ENCODE results near the gene GALNT10. TPM values are rescaled to one million over a fixed set of nuclear protein-coding genes. Genes with fewer than 3 reads are reported as not detected.

The GALNT10 gene
- total RNA-seq, 1 donor, result 13.5 TPM

DNA sequence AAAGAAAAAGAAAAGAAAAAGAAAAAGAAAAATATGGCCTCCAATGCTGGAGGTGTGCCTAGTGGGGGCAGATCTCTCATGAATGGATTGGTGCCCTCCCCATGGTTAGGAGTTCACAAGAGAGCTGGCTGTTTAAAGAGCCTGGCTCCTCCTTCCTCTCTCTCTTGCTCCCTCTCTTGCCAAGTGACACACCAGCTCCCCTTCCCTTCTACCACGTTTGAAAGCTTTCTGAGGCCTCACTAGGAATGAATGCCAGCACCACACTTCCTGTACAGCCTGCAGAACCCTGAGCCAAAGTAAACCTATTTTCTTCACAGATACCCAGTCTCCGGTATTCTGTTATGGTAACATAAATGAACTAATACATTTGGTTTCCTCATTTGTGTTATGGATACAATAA lies 14.4 kb upstream of the GALNT10 start:
- no peak for DNase-seq (ENCODE audit: low read depth in 2 of 3, low spot score in 2 of 3)

DNA sequence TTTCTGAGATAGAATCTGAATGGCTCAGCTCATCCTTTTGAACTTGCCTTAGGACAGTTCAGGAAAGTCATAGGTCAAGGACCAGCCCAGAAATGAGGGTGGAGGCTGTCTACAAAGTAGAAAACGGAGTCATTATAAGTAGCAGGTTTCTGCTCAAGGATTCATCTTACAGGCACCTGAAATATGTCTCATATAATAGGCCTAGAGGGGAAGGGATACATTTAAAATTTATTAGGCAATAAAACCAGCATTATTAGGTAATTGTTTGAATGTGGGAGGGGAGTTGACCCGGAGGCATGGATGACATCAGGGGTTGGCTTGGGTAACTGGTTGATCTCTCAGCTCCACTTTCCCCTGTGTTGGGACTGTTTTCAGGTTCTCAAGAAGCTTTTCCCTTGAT lies 11.9 kb upstream of the GALNT10 start:
- no peak for DNase-seq (ENCODE audit: low read depth in 2 of 3, low spot score in 2 of 3)

DNA sequence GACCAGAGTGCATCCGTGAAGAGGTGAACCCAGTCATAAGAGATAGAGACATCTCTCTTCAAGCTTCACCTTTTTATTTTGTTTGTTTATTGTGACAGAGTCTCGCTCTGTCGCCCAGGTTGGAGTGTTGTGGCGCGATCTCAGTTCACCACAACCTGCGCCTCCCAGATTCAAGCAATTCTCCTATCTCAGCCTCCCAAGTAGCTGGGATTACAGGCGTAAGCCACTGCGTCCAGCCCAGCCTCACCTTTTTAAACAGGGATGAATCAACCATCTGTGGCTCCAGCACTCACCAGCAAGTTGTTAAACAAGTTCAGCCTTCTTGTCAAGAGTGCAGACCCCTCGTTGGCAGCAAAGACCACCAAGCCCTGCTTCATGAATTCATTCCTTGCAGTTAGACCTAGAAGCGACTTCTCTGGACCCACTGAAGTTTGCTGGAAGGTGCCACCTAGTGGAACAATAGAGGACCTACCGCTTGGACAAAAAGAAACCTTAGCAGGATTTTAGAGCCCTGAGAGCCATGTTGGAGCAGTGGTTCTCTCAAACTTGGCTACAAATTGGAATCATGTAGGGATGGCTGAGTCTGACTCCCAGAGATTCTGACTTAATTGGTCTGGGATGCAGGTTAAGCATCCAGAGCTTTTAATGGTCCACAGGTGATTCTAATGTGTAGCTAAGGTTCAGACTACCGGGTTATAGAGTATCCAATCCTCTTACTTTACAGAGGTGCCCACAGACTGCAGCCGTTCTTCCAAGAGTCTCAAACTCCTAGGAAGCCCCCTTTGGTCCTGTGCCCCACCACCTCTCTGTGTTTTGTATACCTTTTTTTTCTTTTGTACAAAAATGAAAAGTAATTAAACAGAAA lies 10.5 kb upstream of the GALNT10 start:
- peak in 2 of 3 donors; percentile 42 to 69 for DNase-seq (ENCODE audit: low read depth in 2 of 3, low spot score in 2 of 3)

DNA sequence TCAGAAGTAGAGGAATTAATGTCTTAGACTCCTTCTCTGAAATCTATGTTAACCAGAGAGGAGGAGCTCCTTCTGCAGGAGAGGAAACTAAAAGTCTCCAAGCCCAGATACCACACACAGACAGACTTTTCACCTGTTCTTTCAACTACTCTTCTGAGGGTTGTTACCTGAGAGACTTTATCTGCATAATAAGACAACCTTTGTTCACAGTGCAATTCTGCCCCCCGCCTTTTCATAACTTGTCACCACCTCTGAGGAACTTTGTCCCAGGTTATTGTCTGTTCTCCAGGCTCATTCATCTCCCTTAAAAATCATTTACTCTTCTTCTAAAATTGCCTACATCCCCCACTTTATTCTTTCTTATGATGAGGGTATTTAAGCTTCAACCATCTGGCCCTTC lies 9.4 kb upstream of the GALNT10 start:
- no peak for DNase-seq (ENCODE audit: low read depth in 2 of 3, low spot score in 2 of 3)

DNA sequence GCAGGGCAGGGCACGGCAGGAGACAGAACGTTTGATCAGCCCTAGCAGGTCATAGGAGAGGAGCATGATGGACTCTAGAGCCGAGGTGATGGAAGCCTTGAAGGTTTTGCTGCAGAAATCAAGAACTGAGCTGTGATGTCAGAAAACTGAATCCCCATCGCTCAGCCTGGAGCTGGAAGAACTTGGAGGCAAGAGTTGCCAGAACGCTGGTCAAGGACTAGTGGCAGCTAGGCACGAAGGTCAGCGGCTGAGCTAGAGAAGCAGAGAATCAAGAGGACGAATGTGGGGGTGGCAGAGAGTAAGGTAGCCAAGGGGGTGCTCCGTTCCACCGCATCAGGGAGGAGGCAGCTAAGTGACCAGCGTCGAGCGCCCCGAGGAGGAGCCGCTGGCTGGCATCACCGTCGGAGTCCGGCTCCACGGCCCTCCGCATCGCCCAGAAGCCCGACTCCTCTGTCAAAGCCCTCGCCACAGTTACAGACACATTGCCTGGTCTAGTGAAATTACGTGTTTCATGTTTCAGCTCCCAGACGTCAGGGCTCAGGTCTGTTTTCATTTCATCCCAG lies 1.2 kb upstream of the GALNT10 start:
- DNase-seq (ENCODE audit: low read depth in 2 of 3, low spot score in 2 of 3), result no peak

DNA sequence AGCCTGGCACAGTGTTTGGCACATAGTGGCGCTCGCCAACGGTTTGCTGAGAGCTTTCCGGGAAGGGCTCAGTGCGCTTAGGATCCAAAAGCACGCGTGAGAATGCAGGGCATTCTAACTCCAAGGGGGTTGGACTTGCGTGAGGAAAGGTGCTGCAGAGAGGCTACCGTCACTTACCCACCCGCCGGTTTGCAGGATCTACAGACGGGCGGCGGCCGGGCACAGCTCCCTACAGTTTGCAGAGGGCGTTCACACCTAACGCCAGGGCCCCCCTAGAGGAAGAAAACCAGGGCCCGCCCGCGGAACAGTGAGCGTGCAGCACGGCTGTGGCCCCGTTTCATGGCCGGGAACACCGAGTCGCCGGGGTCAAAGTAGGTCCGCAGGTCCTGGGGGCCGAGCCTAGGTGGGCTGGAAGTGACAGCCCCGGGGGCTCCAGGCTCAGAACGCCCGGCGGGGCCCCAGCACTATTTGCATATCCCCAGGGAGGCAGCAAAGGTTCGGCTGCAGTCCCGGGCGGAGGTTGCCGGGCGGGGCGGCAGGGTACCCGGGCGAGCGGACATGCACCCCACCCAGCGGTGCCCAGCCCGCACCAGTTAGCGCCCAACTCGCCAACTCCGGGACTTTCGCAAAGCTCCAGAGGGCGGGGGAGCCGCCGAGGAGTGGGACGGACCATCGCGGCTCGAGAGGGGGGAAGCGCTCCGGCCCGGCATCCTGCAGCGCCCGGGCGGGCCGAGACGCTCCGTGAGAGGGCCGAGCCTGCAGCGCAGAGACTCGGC lies 526 bp upstream of the GALNT10 start:
- peak; percentile 62 to 85 (median 83) for DNase-seq (ENCODE audit: low read depth in 2 of 3, low spot score in 2 of 3)

DNA sequence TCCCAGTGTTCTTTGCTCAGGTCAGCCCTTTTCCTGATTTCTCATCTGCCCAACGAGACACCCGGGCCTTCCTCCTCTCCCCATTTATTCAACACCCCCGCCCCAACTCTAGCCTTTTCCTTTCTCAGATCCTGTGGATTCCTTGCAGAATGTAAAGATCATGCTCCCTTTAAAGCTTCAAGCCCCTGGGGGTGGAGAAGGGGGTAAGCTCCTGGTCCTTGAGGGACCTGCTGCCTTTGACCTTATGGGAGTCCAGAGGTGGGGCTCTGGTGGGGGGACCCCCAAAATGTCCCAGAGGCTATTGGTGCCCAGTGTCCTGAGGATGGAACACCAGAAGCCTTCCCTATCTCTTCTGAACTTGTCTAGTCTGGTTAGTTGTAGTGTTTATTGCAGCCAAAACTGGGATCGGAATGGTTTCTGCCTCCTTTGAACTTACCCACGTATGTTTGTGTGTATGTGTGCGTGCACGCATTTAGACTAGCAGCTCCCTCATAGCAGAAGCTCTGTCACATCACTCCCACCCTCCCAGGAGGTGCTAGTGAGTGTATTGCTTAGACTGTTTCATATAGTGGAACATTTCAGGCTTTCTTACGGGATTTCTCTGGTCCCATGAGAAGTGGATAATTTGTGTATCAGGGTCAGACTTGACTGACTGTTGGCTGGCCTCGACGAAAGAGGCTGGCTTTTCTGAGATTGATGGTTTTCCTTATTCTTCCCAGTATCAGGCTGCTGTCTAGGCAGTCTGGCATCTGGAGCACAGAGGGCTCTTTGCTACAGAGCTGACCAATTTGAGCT lies 1.1 kb downstream of the GALNT10 start:
- peak in 1 of 3 donors; percentile 28 for DNase-seq (ENCODE audit: low read depth in 2 of 3, low spot score in 2 of 3)

DNA sequence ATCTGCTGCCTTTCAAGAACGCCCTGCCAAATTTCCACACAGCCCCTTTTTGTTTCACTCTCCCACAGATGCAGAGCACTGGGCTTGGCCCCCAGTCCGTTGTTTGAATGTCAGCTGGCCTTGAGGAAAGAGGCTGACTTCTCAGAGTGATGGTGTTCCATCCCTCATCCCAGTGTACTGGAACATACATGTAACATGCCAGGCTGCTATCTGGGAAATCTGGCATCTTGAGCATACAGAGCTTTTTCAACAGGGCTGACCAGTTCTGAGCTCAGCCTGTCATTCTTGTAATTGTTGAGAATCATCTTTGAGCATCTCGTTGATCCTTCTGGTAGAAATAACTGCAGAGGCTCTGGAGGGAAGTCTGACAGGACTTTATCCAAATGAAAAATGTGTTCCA lies 2.8 kb downstream of the GALNT10 start:
- DNase-seq (ENCODE audit: low read depth in 2 of 3, low spot score in 2 of 3), result no peak

DNA sequence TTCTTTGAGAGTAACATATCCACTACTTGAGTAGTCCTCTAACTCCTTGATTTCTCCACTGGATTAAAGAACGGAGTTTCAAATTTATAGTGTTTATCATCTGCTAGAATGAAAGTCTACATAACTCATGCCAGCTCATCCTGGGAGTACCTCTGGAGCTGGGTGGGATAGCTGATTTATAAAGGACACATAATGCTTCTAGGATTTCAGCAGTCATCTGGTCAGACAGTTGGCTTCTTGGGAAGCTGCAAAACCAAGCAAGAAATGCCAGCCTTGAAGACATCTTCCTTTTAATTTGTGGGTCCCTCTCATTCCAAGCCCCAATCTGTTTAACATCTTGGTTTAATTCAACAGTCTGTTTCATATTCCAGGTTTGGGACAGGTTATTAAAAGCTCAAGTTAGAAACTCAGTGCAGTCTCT lies 3.2 kb downstream of the GALNT10 start:
- DNase-seq (ENCODE audit: low read depth in 2 of 3, low spot score in 2 of 3), result no peak

DNA sequence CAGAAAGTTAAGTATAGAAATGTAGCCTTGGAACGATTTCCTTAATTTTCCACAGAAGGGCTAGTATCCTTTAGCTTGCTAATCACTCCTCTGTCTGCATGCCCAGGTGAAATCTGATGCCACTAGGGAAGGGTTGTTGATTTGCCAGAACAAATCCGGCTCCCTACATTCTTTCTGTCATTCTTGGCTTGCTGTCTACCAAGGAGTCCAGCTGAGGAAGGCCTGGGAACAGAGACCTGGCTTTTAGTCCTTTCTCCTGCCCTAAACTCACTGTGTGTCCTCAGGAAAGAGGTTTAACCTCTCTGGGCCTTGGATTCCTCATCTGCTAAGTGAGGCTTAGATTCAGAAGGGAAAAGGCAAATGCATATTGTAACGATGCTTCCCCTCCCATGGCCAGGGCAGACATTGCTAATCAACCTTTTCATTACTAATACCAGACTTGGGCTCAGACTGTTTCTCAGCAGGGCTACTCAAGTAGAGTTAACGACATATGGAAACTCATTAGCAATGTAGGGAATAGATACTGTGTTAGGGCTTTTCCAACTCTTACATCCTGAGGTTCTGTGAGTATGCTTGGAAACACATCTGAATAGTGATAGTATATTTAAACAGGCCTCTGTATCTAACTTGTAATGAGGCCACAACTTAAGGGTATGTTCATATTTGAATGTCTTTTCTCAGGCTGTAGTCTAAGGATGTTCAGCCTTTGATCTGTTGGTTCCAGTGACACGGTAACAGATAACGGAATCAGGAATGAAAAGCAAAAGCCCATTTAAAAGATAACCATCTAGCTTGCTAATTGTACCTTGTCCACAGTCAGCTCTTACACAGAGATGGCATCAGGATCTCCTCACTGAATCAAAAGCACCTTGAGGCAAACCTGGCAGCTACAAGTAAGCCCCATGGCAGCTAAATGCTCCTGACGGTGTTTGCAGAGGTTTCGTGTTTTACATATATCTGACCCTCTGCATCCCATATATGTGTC lies 4.1 kb downstream of the GALNT10 start:
- DNase-seq (ENCODE audit: low read depth in 2 of 3, low spot score in 2 of 3), result no peak

DNA sequence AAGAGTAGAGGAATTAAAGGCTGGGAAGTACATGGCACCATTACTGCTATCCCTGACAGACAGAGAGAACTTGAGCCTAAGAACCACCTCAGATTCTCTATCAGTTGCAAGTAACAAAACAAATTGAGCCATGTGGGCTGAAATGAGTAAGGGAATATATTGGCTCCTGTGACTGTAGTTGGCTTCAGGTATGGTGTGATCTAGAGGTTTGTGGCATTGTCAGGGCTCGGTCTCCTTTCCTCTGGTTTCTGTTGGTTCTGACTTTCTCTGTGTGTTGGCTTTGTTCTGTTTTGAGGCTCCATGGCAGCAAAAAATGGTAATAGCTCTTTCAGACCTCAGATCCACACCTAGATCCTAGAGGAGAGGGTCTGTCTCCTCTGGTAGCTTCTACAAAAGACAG lies 5.7 kb downstream of the GALNT10 start:
- no peak for DNase-seq (ENCODE audit: low read depth in 2 of 3, low spot score in 2 of 3)

DNA sequence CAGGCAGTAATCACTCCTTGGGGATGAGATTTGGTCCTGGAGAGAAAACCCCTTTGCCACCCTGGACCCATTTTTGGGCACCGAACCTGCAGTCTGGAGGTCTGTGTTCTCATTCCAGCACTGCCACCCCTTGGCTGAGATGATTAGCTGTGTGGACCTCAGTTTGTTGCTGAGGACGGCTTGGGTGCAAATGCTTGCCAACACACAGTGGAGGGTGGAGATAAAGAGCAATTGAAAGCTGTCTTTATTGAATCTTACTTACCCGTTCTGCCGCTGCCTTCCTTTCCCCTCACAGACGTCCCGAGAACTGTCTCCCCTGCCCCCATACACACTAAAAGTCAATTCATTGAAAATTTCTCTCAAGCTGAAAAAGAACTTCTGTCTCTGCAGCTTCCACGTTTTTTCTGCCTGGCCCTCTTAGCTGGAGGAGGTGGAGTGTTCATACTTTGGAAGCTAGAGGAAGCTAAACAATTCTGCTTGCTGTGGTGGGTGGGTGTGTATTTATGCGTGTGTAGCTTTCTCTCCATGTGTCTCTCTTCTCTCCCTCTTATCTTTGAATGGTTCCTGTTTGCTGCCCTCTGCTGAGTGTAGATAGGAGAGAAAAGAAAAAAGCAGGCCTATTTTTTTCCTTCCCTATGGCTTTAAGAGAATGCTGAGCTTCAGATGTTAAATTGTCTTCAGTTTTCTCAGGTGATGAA lies 6.6 kb downstream of the GALNT10 start:
- DNase-seq (ENCODE audit: low read depth in 2 of 3, low spot score in 2 of 3), result peak in 2 of 3 donors; percentile 69 to 88

DNA sequence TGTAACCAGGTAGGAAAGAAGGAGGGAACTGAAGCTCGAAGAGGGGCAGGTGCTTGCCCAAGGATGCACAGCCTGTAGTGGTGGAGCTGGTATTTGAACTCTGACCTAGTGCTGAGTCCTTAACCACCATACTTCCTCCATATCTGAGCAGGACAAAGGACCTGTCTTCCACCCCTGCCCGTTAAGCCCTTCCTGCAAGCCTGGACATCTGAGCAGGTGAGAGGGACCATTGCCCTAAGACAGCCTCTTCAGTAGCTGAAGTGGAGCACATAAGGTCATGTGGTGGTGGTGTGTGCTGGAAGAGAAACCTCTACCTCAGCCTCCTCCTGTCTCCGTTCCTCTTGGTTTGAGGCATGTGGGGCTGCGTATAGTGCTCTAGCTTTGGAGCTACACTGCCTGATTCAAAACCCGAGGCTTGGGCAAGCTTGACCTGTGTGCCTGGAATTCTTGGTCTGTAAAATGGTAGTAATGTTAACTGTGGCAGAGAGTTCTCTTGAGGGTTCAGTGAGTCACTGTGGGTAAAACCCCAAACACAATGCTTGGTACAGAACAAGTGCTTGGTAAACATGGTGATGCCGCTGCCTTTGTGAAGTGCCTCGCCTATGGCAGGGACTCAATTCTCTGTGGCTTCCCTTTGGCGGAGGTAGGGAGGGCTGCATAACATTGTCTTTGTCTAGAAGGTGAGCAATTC lies 7.4 kb downstream of the GALNT10 start:
- DNase-seq (ENCODE audit: low read depth in 2 of 3, low spot score in 2 of 3), result peak in 1 of 3 donors; percentile 29

DNA sequence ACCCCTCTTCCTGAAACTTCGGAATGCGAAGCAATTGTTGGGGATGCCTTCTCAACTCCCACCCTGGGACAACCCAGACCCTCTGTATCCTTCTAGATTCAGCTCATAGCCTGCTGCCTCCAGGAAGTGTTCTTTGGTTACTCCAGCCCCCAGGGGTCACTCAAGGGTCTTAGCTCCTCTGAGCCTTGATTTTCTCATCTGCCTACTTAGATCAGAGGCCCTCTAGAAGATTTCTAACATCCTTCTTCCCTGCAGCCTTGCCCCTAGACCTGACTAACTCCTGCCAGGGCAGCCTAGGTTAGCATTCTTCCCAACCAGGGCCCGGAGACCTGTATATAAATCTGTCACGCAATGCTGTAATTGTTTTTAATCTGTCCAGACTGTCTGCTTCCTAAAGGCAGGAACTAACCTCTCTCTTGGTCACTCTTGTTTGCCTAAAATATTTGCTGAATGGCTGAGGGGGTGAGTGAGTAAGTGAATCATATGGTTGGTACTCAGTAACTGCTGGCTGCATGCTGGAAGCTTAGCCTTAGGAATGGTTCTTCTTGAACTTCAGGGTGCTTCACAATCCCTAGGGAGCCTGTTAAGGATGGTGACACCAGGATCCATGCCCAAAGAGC lies 8.2 kb downstream of the GALNT10 start:
- no peak for DNase-seq (ENCODE audit: low read depth in 2 of 3, low spot score in 2 of 3)

DNA sequence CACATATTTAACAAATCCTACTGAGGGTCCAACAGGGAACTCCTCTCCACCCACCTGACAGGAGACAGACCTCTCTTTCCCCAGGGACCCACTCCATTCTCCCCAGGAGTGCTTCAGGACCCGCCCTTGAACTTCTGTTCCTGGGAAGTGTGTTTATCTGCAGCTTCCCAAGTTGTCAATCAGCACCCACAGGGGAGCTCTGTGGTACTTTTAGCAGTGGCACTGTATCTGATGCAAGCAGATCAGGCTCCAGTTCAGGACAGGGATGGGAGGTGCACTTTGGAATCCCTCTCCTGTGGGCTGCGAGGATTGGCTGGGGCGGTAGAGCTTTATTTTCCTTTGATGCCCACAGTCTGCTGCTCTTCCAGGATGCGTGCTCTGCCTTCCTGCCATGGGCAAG lies 8.7 kb downstream of the GALNT10 start:
- no peak for DNase-seq (ENCODE audit: low read depth in 2 of 3, low spot score in 2 of 3)

DNA sequence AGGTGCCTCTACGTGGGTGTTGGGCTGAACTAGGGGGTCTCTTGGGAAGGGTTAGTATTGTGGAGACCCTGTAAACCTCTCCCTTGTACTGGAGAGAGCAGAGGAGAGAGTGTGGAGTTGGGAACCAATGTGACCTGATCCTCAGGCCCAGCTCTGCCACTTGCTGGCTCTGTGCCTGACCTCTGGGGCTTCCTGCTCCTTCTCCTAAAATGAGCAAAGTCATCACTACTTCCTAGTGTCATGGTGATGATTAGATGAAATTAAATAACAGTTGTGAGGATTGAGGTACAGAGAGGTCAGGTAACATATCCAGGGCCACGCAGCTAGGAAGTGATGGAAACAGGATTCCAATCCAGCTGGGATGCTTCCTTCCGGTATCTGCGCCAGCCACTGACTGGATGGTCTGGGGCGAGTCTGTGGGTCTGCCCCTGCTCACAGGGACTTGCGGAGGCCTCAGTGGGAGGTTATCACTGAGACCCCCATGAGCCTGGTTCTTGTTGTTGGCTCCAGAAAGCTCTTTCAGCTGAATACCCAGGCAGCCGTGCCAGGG lies 9.2 kb downstream of the GALNT10 start:
- DNase-seq (ENCODE audit: low read depth in 2 of 3, low spot score in 2 of 3), result peak in 2 of 3 donors; percentile 49 to 76

DNA sequence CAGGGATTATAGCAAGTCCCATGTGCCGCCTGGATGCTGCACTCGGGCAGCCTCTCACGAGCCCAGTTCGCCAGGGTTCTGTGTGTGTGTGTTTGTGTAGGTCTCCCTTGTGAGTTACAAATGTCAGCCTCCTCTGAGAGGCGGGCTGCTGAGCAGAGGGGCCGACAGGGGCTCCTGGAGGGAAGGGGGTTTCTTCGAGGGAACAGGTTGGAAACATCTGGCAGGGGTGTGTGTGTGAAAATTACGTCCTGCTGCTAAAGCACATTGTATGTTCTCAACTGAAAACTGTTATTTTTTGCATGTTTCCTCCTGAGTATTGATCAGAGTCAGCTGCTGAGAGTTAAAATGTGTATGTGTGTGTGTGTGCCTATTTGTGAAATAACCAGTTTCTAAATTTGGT lies 9.7 kb downstream of the GALNT10 start:
- no peak for DNase-seq (ENCODE audit: low read depth in 2 of 3, low spot score in 2 of 3)
